ENCODE measurements around the gene MORC1. TPM values are rescaled to one million over a fixed set of nuclear protein-coding genes. Genes with fewer than 3 reads are reported as not detected.
A peak's percentile ranks its signal among the peaks of the same experiment; 100 is the strongest.

MORC1 gene
- total RNA-seq (10 to 100 TPM; 16.0 to 19.4 TPM), polyA plus RNA-seq (ENCODE audit: insufficient read depth, low read depth, low replicate concordance) (15.4 TPM)
- long read RNA-seq, donor 1, partial matches to known transcripts, result 0 of 1 reads
- long read RNA-seq, donor 1, other reads (novel, unspliced or antisense), result 0 of 1 reads
- long read RNA-seq, donor 2, result 0 reads

- 54 to 77% methylated on average over 19 to 38 of the region's 38 CpGs for WGBS, 2 donors
- Histone ChIP-seq H3K9me3 (no peaks in the 10 kb centered on the region), H3K4me3 (peak within 1 kb of the TSS; percentile 50 to 53), H3K27ac (no peak within 1 kb of the TSS), H3K4me1 (no peaks in the 10 kb centered on the region), H3K36me3 (ENCODE audit: low read depth, missing control alignments) (no peaks in the 10 kb centered on the region), H3K27me3 (no peaks in the 10 kb centered on the region)
- intact Hi-C loops (cut with DNase I; ENCODE audit: low total_unique reads), result no loop called here
- TF ChIP-seq CTCF (IDR thresholded peaks at IDR 0.05), result peak in 2 of 3 experiments; percentile 17 to 40
- no peak for TF ChIP-seq POLR2A (IDR thresholded peaks at IDR 0.05)
- DNase-seq, result peak; percentile 73
These were observed at the start of gene MORC1 for GRCh38 chr3:109117939-109118338. MORC1 (minus strand) TSS chr3:109118134; CDS start chr3:109118059, 75 bp downstream.

GRCh38 chr3:109165905-109166304, 48.0 kb upstream of the MORC1 start:
- Histone ChIP-seq H3K27ac (no peak overlapping the region), H3K4me3 (no peak overlapping the region), H3K27me3 (no peaks in the 10 kb centered on the region), H3K9me3 (no peaks in the 10 kb centered on the region), H3K36me3 (ENCODE audit: low read depth, missing control alignments) (no peaks in the 10 kb centered on the region), H3K4me1 (no peaks in the 10 kb centered on the region)
- DNase-seq, result no peak
- 90 to 97% methylated on average over 4 of the region's 4 CpGs for WGBS, 2 donors
- intact Hi-C loops (cut with DNase I; ENCODE audit: low total_unique reads), result no loop called here
- TF ChIP-seq POLR2A (IDR thresholded peaks at IDR 0.05) (no peak), CTCF (IDR thresholded peaks at IDR 0.05) (no peak)

- DNase-seq, result no peak
- H3K9me3 ChIP-seq, result no peaks in the 10 kb centered on the region
- TF ChIP-seq POLR2A (IDR thresholded peaks at IDR 0.05), result no peak
- no peak for TF ChIP-seq CTCF (IDR thresholded peaks at IDR 0.05)
- H3K4me1 ChIP-seq, result no peaks in the 10 kb centered on the region
- H3K36me3 ChIP-seq (ENCODE audit: low read depth, missing control alignments), result no peaks in the 10 kb centered on the region
- intact Hi-C loops (cut with DNase I; ENCODE audit: low total_unique reads), result no loop called here
- H3K4me3 ChIP-seq, result no peak overlapping the region
- WGBS, 2 donors, result 34 to 66% methylated on average over 2 of the region's 2 CpGs
- H3K27me3 ChIP-seq, result no peaks in the 10 kb centered on the region
- H3K27ac ChIP-seq, result no peak overlapping the region
These were observed 43.7 kb upstream of the MORC1 start for GRCh38 chr3:109161487-109162123.

GRCh38 chr3:109155828-109156227, 37.9 kb upstream of the MORC1 start:
- no peaks in the 10 kb centered on the region for H3K9me3 ChIP-seq
- 89 to 98% methylated on average over 1 of the region's 1 CpG for WGBS, 2 donors

More at GRCh38 chr3:109155828-109156227, 37.9 kb upstream of the MORC1 start:
- Histone ChIP-seq H3K36me3 (ENCODE audit: low read depth, missing control alignments) (no peaks in the 10 kb centered on the region), H3K4me1 (no peaks in the 10 kb centered on the region), H3K4me3 (no peak overlapping the region), H3K27ac (no peak overlapping the region), H3K27me3 (no peaks in the 10 kb centered on the region)
- TF ChIP-seq POLR2A (IDR thresholded peaks at IDR 0.05) (no peak), CTCF (IDR thresholded peaks at IDR 0.05) (no peak)
- DNase-seq, result no peak
- intact Hi-C loops (cut with DNase I; ENCODE audit: low total_unique reads), result no loop called here

All from testis (tissue), 5 donors.